Measurements from ENCODE around the gene HOXD13.

Gene HOXD13

DNA sequence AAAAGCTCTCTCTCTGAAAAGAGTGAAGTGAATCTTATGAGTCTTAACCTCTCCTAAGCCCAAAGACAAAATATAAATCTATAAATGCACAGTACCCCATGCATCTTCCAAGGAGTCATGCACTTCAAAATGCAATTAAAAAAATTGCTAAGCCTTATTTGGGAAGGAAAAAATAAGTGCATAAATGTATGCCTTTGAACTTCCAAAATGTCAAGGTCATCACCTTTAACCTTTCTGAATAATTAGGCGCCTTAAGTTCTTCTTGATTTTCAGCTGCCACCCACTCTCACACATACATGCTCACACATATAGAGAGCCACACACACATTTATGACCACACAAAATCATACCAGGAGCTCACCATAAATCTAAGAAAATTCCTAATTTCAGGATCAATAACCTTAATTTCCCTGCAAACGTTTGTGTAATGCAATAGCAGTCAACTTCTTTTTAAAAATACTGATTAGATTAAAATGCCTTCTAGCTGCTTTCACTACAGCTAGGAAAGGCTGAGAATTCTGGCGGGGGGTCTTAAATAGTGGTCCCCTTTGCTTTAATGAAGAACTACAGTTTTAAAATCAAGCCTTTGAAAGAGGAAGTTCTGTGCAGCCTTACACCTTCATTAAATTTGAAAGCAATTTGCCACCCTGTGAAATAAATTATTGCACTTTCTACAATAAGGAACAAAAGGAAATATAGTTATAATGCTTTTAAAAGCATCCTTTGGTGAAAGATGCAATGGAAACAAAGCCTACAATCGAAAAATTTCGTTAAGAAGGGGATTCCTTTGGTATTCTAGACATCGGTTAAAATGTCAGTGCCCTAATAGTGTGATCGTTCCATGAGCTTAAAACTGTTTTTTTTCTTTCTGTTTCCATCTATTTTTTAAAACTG lies 18.1 kb downstream of the HOXD13 start:
- no peak overlapping the region for H3K4me3 ChIP-seq (ENCODE audit: low read depth, low read length)
- no peak for TF ChIP-seq CTCF (IDR thresholded peaks at IDR 0.05; ENCODE audit: low read depth, low read length)

DNA sequence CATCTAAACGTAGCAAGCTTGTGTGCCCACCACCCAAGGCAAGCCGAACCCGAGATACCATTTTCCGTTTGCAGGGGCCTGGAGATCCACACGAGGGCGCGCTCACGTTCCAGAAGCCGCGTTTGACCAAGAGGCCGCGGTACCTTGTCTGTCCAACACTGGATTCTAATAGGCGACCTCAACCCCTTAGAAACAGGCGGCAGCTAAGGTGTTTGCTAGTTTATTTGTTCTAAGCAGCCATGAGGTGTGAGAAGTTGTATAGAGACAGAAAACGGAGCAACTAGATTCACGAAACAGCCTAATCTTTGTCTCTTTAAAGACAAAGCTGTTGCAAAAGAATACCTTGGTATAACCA lies 18.8 kb downstream of the HOXD13 start:
- TF ChIP-seq CTCF (IDR thresholded peaks at IDR 0.05; ENCODE audit: low read depth, low read length), result peak; percentile 73

DNA sequence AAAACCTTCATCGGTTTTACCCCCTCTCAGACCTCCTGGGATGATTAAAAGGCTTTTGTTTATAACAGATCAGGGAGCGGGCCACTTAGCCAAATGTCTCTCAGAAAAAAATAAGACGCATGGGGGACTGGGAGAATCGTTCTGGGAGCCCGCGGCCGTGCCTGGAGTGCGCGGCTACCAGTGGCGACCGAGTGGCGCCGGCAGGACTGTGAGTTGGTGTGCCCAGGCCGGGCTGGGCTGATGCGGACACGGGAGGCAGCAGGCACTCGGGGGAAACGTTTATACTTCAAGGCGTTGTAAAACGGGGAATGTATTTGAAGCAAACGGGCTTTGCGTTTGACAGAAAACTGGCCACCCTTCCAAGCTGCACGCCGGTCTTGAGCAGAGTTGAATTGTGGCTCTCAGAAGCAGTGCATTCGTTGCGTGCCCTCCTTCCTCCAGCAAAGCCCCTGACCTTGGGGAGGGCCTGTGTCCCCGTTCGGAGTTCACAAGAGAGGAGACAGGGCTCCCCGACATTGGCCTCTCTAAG lies 19.4 kb downstream of the HOXD13 start:
- TF ChIP-seq CTCF (IDR thresholded peaks at IDR 0.05; ENCODE audit: low read depth, low read length), result no peak
- no peak overlapping the region for H3K4me3 ChIP-seq (ENCODE audit: low read depth, low read length)

More for the DNA sequence above, 18.8 kb downstream of the HOXD13 start:
- no peak overlapping the region for H3K4me3 ChIP-seq (ENCODE audit: low read depth, low read length)

GRCh38 chr2:176112375-176113302 lies 20.1 kb downstream of the HOXD13 start:
- no peak overlapping the region for H3K4me3 ChIP-seq (ENCODE audit: low read depth, low read length)
- no peak for TF ChIP-seq CTCF (IDR thresholded peaks at IDR 0.05; ENCODE audit: low read depth, low read length)

DNA sequence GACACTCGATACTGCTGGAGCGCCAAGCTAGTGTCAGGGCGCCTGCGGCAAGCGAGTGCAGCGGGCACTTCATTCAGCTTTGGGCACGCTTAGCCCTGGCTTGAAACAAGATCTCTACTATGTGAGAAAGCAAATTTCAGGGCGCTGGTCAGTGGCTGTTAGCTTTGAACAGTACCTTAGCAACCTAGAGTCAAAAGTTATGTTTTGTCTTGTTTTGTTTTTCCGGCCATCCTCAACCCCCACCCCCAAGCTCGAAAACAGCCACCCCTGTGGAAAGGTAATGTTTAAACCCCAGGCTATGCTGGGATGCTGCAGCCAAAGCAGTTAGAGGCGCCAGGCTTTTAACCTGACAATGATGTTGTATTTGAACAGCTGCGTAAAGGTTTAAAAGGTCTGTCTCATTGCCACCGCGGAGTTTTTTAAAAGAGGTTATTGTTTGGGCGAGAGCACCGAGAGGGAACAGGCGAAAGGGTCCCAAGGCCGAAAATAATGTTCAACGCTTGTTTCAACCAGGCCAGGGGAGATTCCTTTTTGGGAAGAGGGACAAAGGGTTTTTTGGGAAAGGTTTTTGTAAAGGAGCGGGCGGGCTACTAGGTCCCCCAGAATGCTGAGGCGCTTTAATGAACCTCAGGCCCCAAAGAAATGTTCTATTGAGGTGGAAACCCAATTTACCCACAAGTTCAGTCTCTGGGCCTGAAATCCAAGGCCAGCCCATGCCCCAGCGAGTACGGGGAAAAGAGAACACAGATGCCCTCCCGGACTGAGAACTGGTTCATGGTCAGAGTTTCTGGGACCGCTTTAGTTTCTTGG lies 21.8 kb downstream of the HOXD13 start:
- TF ChIP-seq CTCF (IDR thresholded peaks at IDR 0.05; ENCODE audit: low read depth, low read length), result no peak
- no peak overlapping the region for H3K4me3 ChIP-seq (ENCODE audit: low read depth, low read length)

DNA sequence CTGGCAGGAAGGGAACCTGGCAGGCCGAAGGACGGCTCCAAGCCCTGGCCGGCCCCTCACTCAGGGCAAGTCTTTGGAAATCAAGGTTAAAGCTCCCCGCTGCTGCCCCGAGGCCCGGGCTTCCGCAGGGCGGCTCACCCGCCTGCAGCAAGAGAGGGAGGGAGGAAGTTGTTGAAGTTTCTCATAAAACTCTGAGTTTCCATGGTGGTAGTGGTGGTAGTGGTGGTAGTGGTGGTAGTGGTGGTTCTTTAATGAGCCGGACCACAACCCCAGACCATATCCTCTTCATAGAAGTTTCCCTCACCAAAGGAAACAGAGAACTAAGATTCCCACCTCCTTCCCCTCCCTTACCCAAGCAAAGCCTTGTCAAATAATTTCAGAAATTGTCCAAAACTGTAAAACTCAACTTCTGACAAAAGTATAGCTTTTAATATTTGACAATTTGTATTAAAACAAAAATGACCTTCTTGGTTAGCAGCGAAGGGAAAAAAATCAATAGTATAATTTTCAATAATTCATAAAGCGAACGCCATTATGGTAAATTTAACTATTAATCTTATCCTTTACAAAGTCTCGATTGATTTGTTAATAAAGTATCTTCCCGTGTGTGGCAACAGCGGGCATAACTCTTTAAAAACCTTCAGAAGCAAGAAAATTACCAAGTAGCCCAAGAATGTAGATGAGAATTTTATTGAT lies 22.6 kb downstream of the HOXD13 start:
- no peak overlapping the region for H3K4me3 ChIP-seq (ENCODE audit: low read depth, low read length)
- TF ChIP-seq CTCF (IDR thresholded peaks at IDR 0.05; ENCODE audit: low read depth, low read length), result no peak
